ENCODE results near the gene OIT3.

OIT3 gene

GRCh38 chr10:72953687-72954086, 60.1 kb downstream of the OIT3 start:
- no peak for DNase-seq

GRCh38 chr10:72954230-72954595, 60.7 kb downstream of the OIT3 start:
- DNase-seq = no peak

- no peak for DNase-seq
Observed at GRCh38 chr10:72954596-72955554, 61.3 kb downstream of the OIT3 start, which contains the start of gene PLA2G12B. Gene PLA2G12B (minus strand): TSS chr10:72954806. CDS start chr10:72954685, 121 bp downstream.

GRCh38 chr10:72956001-72956400, 62.5 kb downstream of the OIT3 start:
- no peak for DNase-seq

GRCh38 chr10:72976886-72977285, 83.3 kb downstream of the OIT3 start:
- DNase-seq = no peak

GRCh38 chr10:72979709-72980108, 86.2 kb downstream of the OIT3 start:
- DNase-seq = no peak

- DNase-seq = no peak
Observed at GRCh38 chr10:72980348-72980747, 86.8 kb downstream of the OIT3 start.

GRCh38 chr10:72981028-72981881, 87.7 kb downstream of the OIT3 start:
- no peak for DNase-seq

GRCh38 chr10:72981882-72982529, 88.5 kb downstream of the OIT3 start:
- no peak for DNase-seq
